ENCODE results near the gene GJB4.

Gene GJB4

GRCh38 chr1:34778381-34778780 is 18.8 kb downstream of the GJB4 start:
- DNase-seq (ENCODE audit: low read depth): no peak

GRCh38 chr1:34779005-34779404 is 19.5 kb downstream of the GJB4 start:
- DNase-seq (ENCODE audit: low read depth): no peak

- no peak for DNase-seq (ENCODE audit: low read depth)
Observed at GRCh38 chr1:34779526-34779925, 20.0 kb downstream of the GJB4 start.

- no peak for DNase-seq (ENCODE audit: low read depth)
Observed at GRCh38 chr1:34779962-34780361, 20.4 kb downstream of the GJB4 start.

- no peak for DNase-seq (ENCODE audit: low read depth)
Observed at GRCh38 chr1:34780528-34780927, 21.0 kb downstream of the GJB4 start.

GRCh38 chr1:34781071-34781843 is 21.7 kb downstream of the GJB4 start, which contains the start of gene GJB3:
TSS of gene GJB3 (plus strand) at chr1:34781214. CDS start at chr1:34784763, 3,549 bp downstream.
- no peak for DNase-seq (ENCODE audit: low read depth)

GRCh38 chr1:34781844-34782391 is 22.4 kb downstream of the GJB4 start:
- no peak for DNase-seq (ENCODE audit: low read depth)

GRCh38 chr1:34784751-34785221 is 25.2 kb downstream of the GJB4 start:
- DNase-seq (ENCODE audit: low read depth): no peak

GRCh38 chr1:34785231-34785874 is 25.8 kb downstream of the GJB4 start:
- DNase-seq (ENCODE audit: low read depth): no peak

- no peak for DNase-seq (ENCODE audit: low read depth)
Observed at GRCh38 chr1:34785875-34786470, 26.4 kb downstream of the GJB4 start.

GRCh38 chr1:34786521-34787325 is 27.2 kb downstream of the GJB4 start:
- peak; percentile 68 for DNase-seq (ENCODE audit: low read depth)

- peak; percentile 62 for DNase-seq (ENCODE audit: low read depth)
Observed at GRCh38 chr1:34787461-34788420, 28.2 kb downstream of the GJB4 start.

- no peak for DNase-seq (ENCODE audit: low read depth)
Observed at GRCh38 chr1:34790985-34791384, 31.4 kb downstream of the GJB4 start.

GRCh38 chr1:34792424-34792823 is 32.9 kb downstream of the GJB4 start:
- DNase-seq (ENCODE audit: low read depth): no peak

GRCh38 chr1:34792868-34793727 is 33.6 kb downstream of the GJB4 start, which contains the start of gene GJA4:
TSS of gene GJA4 (plus strand) at chr1:34792999. CDS start at chr1:34794214, 1,215 bp downstream.
- DNase-seq (ENCODE audit: low read depth): no peak

GRCh38 chr1:34794001-34794789 is 34.7 kb downstream of the GJB4 start:
- no peak for DNase-seq (ENCODE audit: low read depth)

- DNase-seq (ENCODE audit: low read depth): no peak
Observed at GRCh38 chr1:34794790-34795180, 35.2 kb downstream of the GJB4 start.

GRCh38 chr1:34795916-34796315 is 36.4 kb downstream of the GJB4 start:
- DNase-seq (ENCODE audit: low read depth): no peak

- no peak for DNase-seq (ENCODE audit: low read depth)
Observed at GRCh38 chr1:34796990-34797389, 37.5 kb downstream of the GJB4 start.

Measured in CMK (cell line).